Measurements from ENCODE around the gene SNRPB. TPM values are rescaled to one million over a fixed set of nuclear protein-coding genes. Genes with fewer than 3 reads are reported as not detected.

SNRPB gene
- total RNA-seq, 1 donor from 2014 or later = 207 TPM

Other genes starting within 250 kb of the SNRPB start
- not detected in 2 replicates for gene TGM3, start 174.8 kb downstream of the SNRPB start, total RNA-seq
- gene TGM6, start 89.9 kb downstream of the SNRPB start, total RNA-seq = not detected in 2 replicates
- 7.8 and 9.6 TPM in 2 replicates for gene ZNF343, start 38.1 kb upstream of the SNRPB start, total RNA-seq
- not detected in 2 replicates for gene TMC2, start 65.8 kb upstream of the SNRPB start, total RNA-seq
- gene NOP56, start 181.8 kb upstream of the SNRPB start, total RNA-seq = 256 and 292 TPM in 2 replicates
- 68.0 and 74.8 TPM in 2 replicates for gene IDH3B, start 193.4 kb upstream of the SNRPB start, total RNA-seq
- 2.3 and 4.1 TPM in 2 replicates for gene EBF4, start 222.0 kb upstream of the SNRPB start, total RNA-seq

Data from astrocyte (in vitro differentiated cells and primary cell).